Activated CD4-positive, alpha-beta T cell treated with anti-CD3 and anti-CD28 coated beads for 24 hours (primary cell): ENCODE results near the gene BASP1.
"Not testable (repeated sequence)": the region's sequence is repeated elsewhere in the genome, so short reads cannot be mapped to it uniquely, and the experiment has no call there.

Source experiments
- DNase-seq, 2 donors: peaks; one replicate each; pipeline ENCODE4 v3.0.0-alpha.2; 2020; ENCODE audit warnings: low read depth in 2 of 2

The BASP1 gene

GRCh38 chr5:17223367-17224185, 6.1 kb downstream of the BASP1 start:
- no peak for DNase-seq

- DNase-seq, result no peak
These were observed 7.6 kb downstream of the BASP1 start for GRCh38 chr5:17224858-17225511.

- DNase-seq, result no peak
These were observed 8.1 kb downstream of the BASP1 start for GRCh38 chr5:17225520-17225919.

GRCh38 chr5:17227868-17228267, 10.4 kb downstream of the BASP1 start:
- no peak for DNase-seq

- no peak for DNase-seq
These were observed 11.4 kb downstream of the BASP1 start for GRCh38 chr5:17228821-17229291.

GRCh38 chr5:17229313-17229712, 11.9 kb downstream of the BASP1 start:
- DNase-seq, result no peak

- DNase-seq, result no peak
These were observed 12.8 kb downstream of the BASP1 start for GRCh38 chr5:17230191-17230590.

GRCh38 chr5:17230808-17231525, 13.5 kb downstream of the BASP1 start:
- DNase-seq, result no peak

- no peak for DNase-seq
These were observed 15.0 kb downstream of the BASP1 start for GRCh38 chr5:17232405-17232804.

- DNase-seq, result no peak
These were observed 16.1 kb downstream of the BASP1 start for GRCh38 chr5:17233488-17233887.

GRCh38 chr5:17234374-17234773, 16.9 kb downstream of the BASP1 start:
- no peak for DNase-seq

- no peak for DNase-seq
These were observed 18.4 kb downstream of the BASP1 start for GRCh38 chr5:17235731-17236330.

- no peak for DNase-seq
These were observed 21.1 kb downstream of the BASP1 start for GRCh38 chr5:17238521-17239041.

- DNase-seq, result no peak
These were observed 22.5 kb downstream of the BASP1 start for GRCh38 chr5:17239953-17240352.

- DNase-seq, result no peak
These were observed 23.1 kb downstream of the BASP1 start for GRCh38 chr5:17240487-17240886.

- DNase-seq, result no peak
These were observed 24.2 kb downstream of the BASP1 start for GRCh38 chr5:17241635-17242034.

GRCh38 chr5:17243287-17244063, 26.0 kb downstream of the BASP1 start:
- no peak for DNase-seq

GRCh38 chr5:17249029-17249634, 31.7 kb downstream of the BASP1 start:
- no peak for DNase-seq

- DNase-seq, result not testable (repeated sequence)
These were observed 32.4 kb downstream of the BASP1 start for GRCh38 chr5:17249841-17250240.

- no peak for DNase-seq
These were observed 35.1 kb downstream of the BASP1 start for GRCh38 chr5:17252543-17252942.
